ENCODE results near the gene CENPN. TPM values are rescaled to one million over a fixed set of nuclear protein-coding genes. Genes with fewer than 3 reads are reported as not detected.

CENPN gene
- total RNA-seq, 2 donors from 2014 or later = 1.3 to 4.3 TPM

DNA sequence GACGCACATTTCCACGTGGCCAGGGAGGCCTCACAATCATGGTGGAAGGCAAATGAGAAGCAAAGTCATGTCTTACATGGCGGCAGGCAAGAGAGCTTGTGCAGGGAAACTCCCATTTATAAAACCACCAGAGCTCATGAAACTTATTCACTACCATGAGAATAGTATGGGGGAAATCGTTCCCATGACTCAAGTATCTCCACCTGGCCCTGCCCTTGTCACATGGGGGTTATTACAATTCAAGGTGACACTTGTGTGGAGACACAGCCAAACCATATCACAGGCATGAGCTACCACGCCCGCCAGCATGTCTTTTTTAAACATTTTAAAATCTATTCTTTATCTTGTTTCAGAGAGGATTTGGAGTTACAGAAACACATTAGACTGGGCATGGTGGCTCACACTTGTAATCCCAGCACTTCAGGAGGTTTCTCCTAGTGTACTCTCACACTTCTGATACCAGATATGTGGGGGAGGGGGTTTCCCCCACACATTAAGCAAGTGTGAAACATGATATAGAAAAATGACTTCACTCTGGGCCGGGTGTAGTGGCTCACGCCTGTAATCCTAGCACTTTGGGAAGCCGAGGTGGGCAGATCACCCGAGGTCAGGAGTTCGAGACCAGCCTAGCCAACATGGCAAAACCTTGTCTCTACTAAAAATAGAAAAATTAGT, 23.1 kb downstream of the CENPN start:
- intact Hi-C loops (cut with DNase I) = no loop called here
- WGBS, 2 donors = 87 to 90% methylated on average over 11 of the region's 11 CpGs
- H3K4me1 ChIP-seq = no peaks in the 10 kb centered on the region
- no peak for TF ChIP-seq POLR2A (IDR thresholded peaks at IDR 0.05)
- TF ChIP-seq, protein P1, sequence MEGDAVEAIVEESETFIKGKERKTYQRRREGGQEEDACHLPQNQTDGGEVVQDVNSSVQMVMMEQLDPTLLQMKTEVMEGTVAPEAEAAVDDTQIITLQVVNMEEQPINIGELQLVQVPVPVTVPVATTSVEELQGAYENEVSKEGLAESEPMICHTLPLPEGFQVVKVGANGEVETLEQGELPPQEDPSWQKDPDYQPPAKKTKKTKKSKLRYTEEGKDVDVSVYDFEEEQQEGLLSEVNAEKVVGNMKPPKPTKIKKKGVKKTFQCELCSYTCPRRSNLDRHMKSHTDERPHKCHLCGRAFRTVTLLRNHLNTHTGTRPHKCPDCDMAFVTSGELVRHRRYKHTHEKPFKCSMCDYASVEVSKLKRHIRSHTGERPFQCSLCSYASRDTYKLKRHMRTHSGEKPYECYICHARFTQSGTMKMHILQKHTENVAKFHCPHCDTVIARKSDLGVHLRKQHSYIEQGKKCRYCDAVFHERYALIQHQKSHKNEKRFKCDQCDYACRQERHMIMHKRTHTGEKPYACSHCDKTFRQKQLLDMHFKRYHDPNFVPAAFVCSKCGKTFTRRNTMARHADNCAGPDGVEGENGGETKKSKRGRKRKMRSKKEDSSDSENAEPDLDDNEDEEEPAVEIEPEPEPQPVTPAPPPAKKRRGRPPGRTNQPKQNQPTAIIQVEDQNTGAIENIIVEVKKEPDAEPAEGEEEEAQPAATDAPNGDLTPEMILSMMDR (IDR thresholded peaks at IDR 0.05) = no peak
- ATAC-seq (no peak), DNase-seq (no peak)
- H3K27ac ChIP-seq = no peak overlapping the region
- no peak overlapping the region for H3K4me3 ChIP-seq
- no peaks in the 10 kb centered on the region for H3K36me3 ChIP-seq (replicated peaks in 1 of 2; ENCODE audit: insufficient read depth in 1 of 2, low read depth in 2 of 2)
- H3K27me3 ChIP-seq = no peaks in the 10 kb centered on the region
- H3K9me3 ChIP-seq = no peaks in the 10 kb centered on the region

DNA sequence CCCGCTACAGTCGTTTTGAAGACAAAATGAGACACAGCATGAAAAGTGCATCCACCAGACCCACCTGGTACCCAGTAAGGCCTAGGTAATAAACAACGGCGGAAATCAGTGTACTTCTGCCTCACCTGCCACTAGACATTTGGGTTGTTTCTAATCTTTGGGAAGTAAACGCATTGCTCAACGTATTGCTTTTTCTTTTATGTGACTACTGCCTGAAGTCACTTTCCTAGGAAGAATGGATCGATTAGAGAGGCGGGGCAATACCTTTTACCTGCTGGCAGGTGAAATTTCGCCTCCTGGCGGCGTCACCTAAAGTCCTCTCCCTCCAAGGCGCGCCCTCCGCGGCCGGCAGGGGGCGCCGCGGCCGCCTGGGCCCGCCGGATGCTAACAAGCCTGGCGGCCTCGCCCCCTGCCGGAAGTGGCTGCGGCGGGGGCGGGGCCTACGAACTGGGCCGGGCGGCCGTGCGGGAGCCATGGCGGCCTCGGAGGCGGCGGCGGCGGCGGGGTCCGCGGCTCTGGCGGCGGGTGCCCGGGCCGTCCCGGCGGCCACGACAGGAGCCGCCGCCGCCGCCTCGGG, 28.5 kb downstream of the CENPN start, which contains the start of gene ATMIN:
Gene ATMIN, plus strand, starts transcription at position 445 of the 577 bp plus-strand sequence. Its CDS starts 29 bp downstream, at position 474.
- ATAC-seq (peak; percentile 99), DNase-seq (peak; percentile 93 to 95 (median 94))
- TF ChIP-seq, protein P1 (IDR thresholded peaks at IDR 0.05) = peak; percentile 89 to 100 (median 100)
- TF ChIP-seq POLR2A (IDR thresholded peaks at IDR 0.05) = peak in 1 of 3 donors; percentile 34
- H3K27me3 ChIP-seq = no peaks in the 10 kb centered on the region
- peak within 1 kb of the TSS in 1 of 2 donors; percentile 66 for H3K4me3 ChIP-seq
- peaks cover 26% of the 10 kb centered on the region for H3K4me1 ChIP-seq
- H3K36me3 ChIP-seq (replicated peaks in 1 of 2; ENCODE audit: insufficient read depth in 1 of 2, low read depth in 2 of 2) = no peaks in the 10 kb centered on the region
- H3K9me3 ChIP-seq = no peaks in the 10 kb centered on the region
- intact Hi-C loops (cut with DNase I) = no loop called here
- H3K27ac ChIP-seq = peak within 1 kb of the TSS; percentile 47 to 79 (median 66)
- WGBS, 2 donors = 2 to 12% methylated on average over 6 to 37 of the region's 54 CpGs

DNA sequence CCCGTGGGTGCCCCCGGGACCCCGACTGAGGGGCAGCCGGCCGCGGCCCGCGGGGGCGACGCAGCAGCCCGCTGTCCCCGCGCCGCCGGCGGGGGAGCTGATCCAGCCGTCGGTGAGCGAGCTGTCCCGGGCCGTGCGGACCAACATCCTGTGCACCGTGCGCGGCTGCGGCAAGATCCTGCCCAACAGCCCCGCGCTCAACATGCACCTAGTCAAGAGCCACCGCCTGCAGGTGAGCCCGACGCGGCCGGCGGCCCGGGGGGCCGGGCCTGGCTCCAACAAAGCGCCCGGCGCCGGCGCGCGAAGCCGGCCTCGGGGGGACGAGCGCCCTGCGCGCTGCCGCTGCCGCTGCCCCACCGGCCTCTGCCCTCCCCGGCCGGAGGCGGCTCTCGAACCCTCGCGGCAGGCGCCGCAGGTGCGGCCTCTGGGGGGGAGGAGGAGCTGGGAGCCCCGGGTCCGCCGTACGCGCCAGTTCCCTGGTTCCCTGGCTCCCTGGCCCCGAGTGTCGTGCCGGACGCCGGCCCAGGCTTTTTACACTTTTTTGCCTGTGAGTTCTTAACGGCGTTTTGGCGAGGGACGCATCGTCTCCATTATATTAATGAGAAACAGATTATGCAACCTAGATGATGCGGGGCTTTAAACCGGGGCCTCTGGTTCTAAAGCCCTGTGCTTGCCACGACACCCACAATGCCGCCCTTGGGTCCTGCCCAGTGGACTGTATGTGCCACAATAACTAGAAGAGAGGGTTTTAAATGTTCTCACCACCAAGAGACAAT, 29.1 kb downstream of the CENPN start:
- no peak for TF ChIP-seq POLR2A (IDR thresholded peaks at IDR 0.05)
- TF ChIP-seq, protein P1 (IDR thresholded peaks at IDR 0.05) = no peak
- no peaks in the 10 kb centered on the region for H3K27me3 ChIP-seq
- peaks cover 26% of the 10 kb centered on the region for H3K4me1 ChIP-seq
- DNase-seq (peak; percentile 33 to 46 (median 38)), ATAC-seq (peak; percentile 43)
- H3K4me3 ChIP-seq = peak overlapping the region in 1 of 2 donors; percentile 66
- peak overlapping the region; percentile 47 to 77 (median 66) for H3K27ac ChIP-seq
- H3K9me3 ChIP-seq = no peaks in the 10 kb centered on the region
- H3K36me3 ChIP-seq (replicated peaks in 1 of 2; ENCODE audit: insufficient read depth in 1 of 2, low read depth in 2 of 2) = no peaks in the 10 kb centered on the region
- WGBS, 2 donors = 0 to 1% methylated on average over 11 to 76 of the region's 80 CpGs
- intact Hi-C loops (cut with DNase I) = no loop called here

DNA sequence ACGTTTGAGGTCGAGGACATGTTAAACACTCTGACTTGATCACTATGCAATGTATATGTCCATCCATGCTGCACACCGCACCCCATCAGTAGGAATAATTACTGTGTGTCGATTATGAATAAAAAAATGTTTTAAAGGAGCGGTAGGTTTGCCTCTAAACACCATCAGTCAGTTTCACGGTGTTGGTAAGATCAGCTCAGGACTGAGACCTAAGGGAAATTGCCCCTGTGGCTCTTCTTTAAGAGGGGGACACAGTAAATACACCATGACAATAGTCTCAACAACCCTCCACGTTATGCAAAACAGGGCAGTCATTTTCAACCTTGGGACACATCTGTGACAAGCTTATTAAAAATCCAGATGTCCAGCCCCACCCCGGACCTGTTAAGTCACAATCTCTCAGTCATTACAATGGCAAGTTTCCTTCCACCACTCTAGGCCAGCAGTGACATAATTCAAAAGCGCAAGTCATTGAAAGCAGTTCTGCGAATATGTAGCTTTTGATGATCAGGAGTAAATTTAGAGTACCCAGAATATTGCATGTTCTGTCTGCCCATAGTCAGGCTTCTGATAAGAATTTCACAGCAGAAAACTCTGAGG, 29.8 kb downstream of the CENPN start:
- Histone ChIP-seq H3K36me3 (replicated peaks in 1 of 2; ENCODE audit: insufficient read depth in 1 of 2, low read depth in 2 of 2) (peaks cover 0 to 5% of the 10 kb centered on the region in 2 donors), H3K4me3 (peak overlapping the region in 1 of 2 donors; percentile 66), H3K27me3 (no peaks in the 10 kb centered on the region), H3K4me1 (peaks cover 26% of the 10 kb centered on the region), H3K9me3 (no peaks in the 10 kb centered on the region), H3K27ac (peak overlapping the region in 1 of 4 donors; percentile 77)
- 17 to 19% methylated on average over 10 of the region's 10 CpGs for WGBS, 2 donors
- ATAC-seq = no peak
- DNase-seq = no peak
- no peak for TF ChIP-seq POLR2A (IDR thresholded peaks at IDR 0.05)
- TF ChIP-seq, protein P1 (IDR thresholded peaks at IDR 0.05) = no peak
- intact Hi-C loops (cut with DNase I) = no loop called here

Measured in body of pancreas (tissue), 4 donors.